Loucy (cell line): ENCODE data around the gene MAFF.
"Not testable (repeated sequence)": the region's sequence is repeated elsewhere in the genome, so short reads cannot be mapped to it uniquely, and the experiment has no call there.

ENCODE experiments used
- H2AFZ ChIP-seq: fragments of 200-600 bp; sonication (generic); 2 replicates; pipeline ENCODE4 v1.6.0; 2016; ENCODE audit warnings: antibody characterized with exemption, mild to moderate bottlenecking, low read length, moderate library complexity
- H3F3A ChIP-seq: fragments of 200-600 bp; 2 replicates; pipeline ENCODE4 v1.6.0; 2016; ENCODE audit warnings: antibody characterized with exemption, low read depth, mild to moderate bottlenecking
- H3K27me3 ChIP-seq: fragments of 200-600 bp; sonication (generic); 2 replicates; pipeline ENCODE4 v1.6.1; 2014; ENCODE audit warnings: low read length, mild to moderate bottlenecking; ENCODE audit not compliant: insufficient read depth, poor library complexity, severe bottlenecking
- H3K36me3 ChIP-seq: fragments of 200-600 bp; sonication (generic); 2 replicates; pipeline ENCODE4 v1.6.1; 2016; ENCODE audit warnings: low read length; ENCODE audit not compliant: insufficient read depth
- H3K4me1 ChIP-seq: fragments of 200-600 bp; sonication (generic); 2 replicates; pipeline ENCODE4 v1.5.1; 2014; ENCODE audit warnings: low read length, mild to moderate bottlenecking; ENCODE audit not compliant: insufficient read depth, poor library complexity, severe bottlenecking
- H3K4me2 ChIP-seq: fragments of 200-600 bp; sonication (generic); 2 replicates; pipeline ENCODE4 v1.6.0; 2014; ENCODE audit warnings: antibody characterized with exemption, low read length, low read depth, mild to moderate bottlenecking; ENCODE audit not compliant: poor library complexity, severe bottlenecking
- H3K4me3 ChIP-seq: fragments of 200-600 bp; sonication (generic); 2 replicates; pipeline ENCODE4 v1.5.1; 2014; ENCODE audit warnings: low read length, mild to moderate bottlenecking, mixed read lengths; ENCODE audit not compliant: poor library complexity, severe bottlenecking
- H3K79me2 ChIP-seq: fragments of 200-600 bp; sonication (generic); 2 replicates; pipeline ENCODE4 v1.6.1; 2014; ENCODE audit warnings: low read length; ENCODE audit not compliant: insufficient read depth
- H3K9ac ChIP-seq: fragments of 200-600 bp; sonication (generic); 2 replicates; pipeline ENCODE4 v1.6.0; 2014; ENCODE audit warnings: mild to moderate bottlenecking, low read depth, low read length, moderate library complexity; ENCODE audit not compliant: poor library complexity, severe bottlenecking
- H3K9me2 ChIP-seq: fragments of 200-600 bp; sonication (generic); replicated peaks from 2 replicates; pipeline ENCODE4 v1.6.1; 2016; ENCODE audit warnings: low read depth, low read length, mixed read lengths
- H3K9me3 ChIP-seq: fragments of 200-600 bp; sonication (generic); 2 replicates; pipeline ENCODE4 v1.6.1; 2014; ENCODE audit warnings: mild to moderate bottlenecking, antibody characterized with exemption, low read length, low read depth; ENCODE audit not compliant: insufficient read depth
- H4K20me1 ChIP-seq: fragments of 200-600 bp; sonication (generic); 2 replicates; pipeline ENCODE4 v1.6.0; 2014; ENCODE audit warnings: antibody characterized with exemption, low read length, mild to moderate bottlenecking; ENCODE audit not compliant: insufficient read depth, poor library complexity, severe bottlenecking
- CTCF ChIP-seq: fragments of 200-600 bp; sonication (generic); conservative IDR thresholded peaks from 2 replicates; pipeline ENCODE4 v1.5.1; 2014; ENCODE audit warnings: mild to moderate bottlenecking, antibody characterized with exemption, low read length
- EZH2phosphoT487 ChIP-seq: fragments of 200-600 bp; IDR thresholded peaks from 2 replicates; pipeline ENCODE4 v1.6.1; 2018; ENCODE audit warnings: antibody characterized with exemption, mild to moderate bottlenecking, moderate library complexity, borderline replicate concordance

The MAFF gene

GRCh38 chr22:38233427-38233826 is 31.6 kb downstream of the MAFF start:
- no peaks in the 10 kb centered on the region for H3K9me3 ChIP-seq
- no peak overlapping the region for H3K4me2 ChIP-seq
- peaks cover 15% of the 10 kb centered on the region; the same call in 1 of the 2 replicates for H3K36me3 ChIP-seq
- no peaks in the 10 kb centered on the region for H3K27me3 ChIP-seq
- no peaks in the 10 kb centered on the region for H4K20me1 ChIP-seq
- H3K79me2 ChIP-seq, result no peaks in the 10 kb centered on the region
- no peak for TF ChIP-seq EZH2phosphoT487
- TF ChIP-seq CTCF, result no peak
- H3K4me1 ChIP-seq, result no peaks in the 10 kb centered on the region
- H2AFZ ChIP-seq, result no peak overlapping the region
- no peaks in the 10 kb centered on the region for H3F3A ChIP-seq
- H3K9ac ChIP-seq, result no peak overlapping the region
- no peaks in the 10 kb centered on the region for H3K9me2 ChIP-seq
- no peak overlapping the region for H3K4me3 ChIP-seq

DNA sequence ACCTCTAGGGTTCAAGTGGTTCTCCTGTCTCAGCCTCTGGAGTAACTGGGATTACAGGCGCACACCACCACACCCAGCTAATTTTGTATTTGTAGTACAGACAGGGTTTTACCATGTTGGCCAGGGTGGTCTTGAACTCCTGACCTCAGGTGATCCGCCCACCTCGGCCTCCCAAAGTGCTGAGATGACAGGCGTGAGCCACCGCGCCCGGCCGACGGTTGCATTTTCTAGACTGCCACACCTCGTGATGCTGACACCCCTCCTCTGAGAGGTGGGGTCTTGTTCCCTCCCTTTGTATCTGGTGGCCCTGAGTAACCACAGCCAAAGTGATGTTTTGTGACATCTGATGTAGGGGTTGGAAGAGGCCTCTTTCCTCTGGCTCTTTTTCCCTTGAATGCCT is 32.1 kb downstream of the MAFF start:
- H3K9me2 ChIP-seq, H3K79me2 ChIP-seq, H3K9me3 ChIP-seq, H3K4me2 ChIP-seq, H3K27me3 ChIP-seq, H3K9ac ChIP-seq, H4K20me1 ChIP-seq, H3F3A ChIP-seq, H3K4me3 ChIP-seq, H3K4me1 ChIP-seq, H2AFZ ChIP-seq: not testable (repeated sequence)
- H3K36me3 ChIP-seq, result peaks cover 15% of the 10 kb centered on the region; the same call in 1 of the 2 replicates

- H3K9me3 ChIP-seq, result no peaks in the 10 kb centered on the region
- no peaks in the 10 kb centered on the region for H3K27me3 ChIP-seq
- H3K9ac ChIP-seq, result no peak overlapping the region
- H2AFZ ChIP-seq, result no peak overlapping the region
- peaks cover 10% of the 10 kb centered on the region; the same call in 1 of the 2 replicates for H3K36me3 ChIP-seq
- H3F3A ChIP-seq, result no peaks in the 10 kb centered on the region
- H3K79me2 ChIP-seq, result no peaks in the 10 kb centered on the region
- H3K4me1 ChIP-seq, result no peaks in the 10 kb centered on the region
- TF ChIP-seq EZH2phosphoT487, result no peak
- no peak for TF ChIP-seq CTCF
- H3K9me2 ChIP-seq, result no peaks in the 10 kb centered on the region
- H3K4me3 ChIP-seq, result no peak overlapping the region
- no peak overlapping the region for H3K4me2 ChIP-seq
- no peaks in the 10 kb centered on the region for H4K20me1 ChIP-seq
Observed at GRCh38 chr22:38235240-38235850, 33.6 kb downstream of the MAFF start.

- Histone ChIP-seq H3K4me2 (no peak overlapping the region), H3K9ac (no peak overlapping the region), H3K9me2 (no peaks in the 10 kb centered on the region), H2AFZ (no peak overlapping the region), H3K9me3 (no peaks in the 10 kb centered on the region), H3K27me3 (no peaks in the 10 kb centered on the region), H3F3A (no peaks in the 10 kb centered on the region), H3K36me3 (peaks cover 4% of the 10 kb centered on the region; the same call in 1 of the 2 replicates), H4K20me1 (no peaks in the 10 kb centered on the region), H3K4me1 (no peaks in the 10 kb centered on the region), H3K4me3 (no peak overlapping the region), H3K79me2 (no peaks in the 10 kb centered on the region)
- TF ChIP-seq EZH2phosphoT487 (no peak), CTCF (no peak)
Observed at GRCh38 chr22:38236786-38237185, 35.0 kb downstream of the MAFF start.
